ENCODE results near the gene MFSD1.

The MFSD1 gene

DNA sequence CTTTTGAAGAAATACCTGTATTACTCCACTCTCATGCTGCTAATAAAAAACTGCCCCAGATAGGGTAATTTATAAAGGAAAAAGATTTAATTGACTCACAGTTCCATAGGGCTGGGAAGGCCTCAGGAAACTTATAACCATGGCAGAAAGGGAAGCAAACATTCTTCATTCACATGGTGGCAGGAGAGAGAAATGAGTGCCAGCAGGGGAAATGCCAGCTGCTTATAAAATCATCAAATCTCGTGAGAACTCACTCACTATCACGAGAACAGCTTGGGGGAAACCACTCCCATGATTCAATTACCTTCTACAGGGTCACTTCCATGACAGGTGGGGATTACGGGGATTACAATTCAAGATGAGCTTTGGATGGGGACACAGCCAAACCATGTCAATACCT is 18.7 kb downstream of the MFSD1 start:
- DNase-seq = peak; percentile 36 to 57 (median 52)

DNA sequence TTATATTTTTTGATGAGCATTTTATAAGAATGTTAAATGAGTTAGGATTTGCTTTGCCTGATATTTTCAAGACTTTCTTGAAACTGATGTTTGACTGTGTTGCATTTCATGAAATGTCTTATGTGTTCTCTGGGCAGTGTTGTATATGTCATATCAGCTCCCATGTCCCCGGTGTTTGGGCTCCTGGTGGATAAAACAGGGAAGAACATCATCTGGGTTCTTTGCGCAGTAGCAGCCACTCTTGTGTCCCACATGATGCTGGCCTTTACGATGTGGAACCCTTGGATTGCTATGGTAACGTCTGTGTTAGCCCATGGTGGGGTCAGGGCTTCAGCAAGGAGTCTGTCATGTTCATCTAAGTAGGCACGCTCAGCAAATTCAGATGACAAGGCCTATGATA is 20.0 kb downstream of the MFSD1 start:
- DNase-seq = no peak

DNA sequence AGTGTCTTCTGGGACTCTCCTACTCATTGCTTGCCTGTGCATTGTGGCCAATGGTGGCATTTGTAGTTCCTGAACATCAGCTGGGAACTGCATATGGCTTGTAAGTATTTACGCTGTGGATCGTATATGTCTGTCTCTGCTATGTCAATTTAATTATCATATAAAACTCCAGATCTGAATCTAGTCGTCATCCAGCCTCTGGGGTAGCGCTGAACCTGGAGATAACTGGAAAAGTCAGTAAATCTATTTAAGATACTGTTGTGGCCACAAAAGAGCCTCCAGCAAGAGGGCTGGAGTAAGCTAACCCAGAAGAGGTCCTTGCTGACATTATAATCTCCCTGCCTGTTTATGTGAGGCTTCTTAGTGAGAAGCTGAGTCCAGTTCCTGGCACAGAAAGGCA is 21.6 kb downstream of the MFSD1 start:
- no peak for DNase-seq

DNA sequence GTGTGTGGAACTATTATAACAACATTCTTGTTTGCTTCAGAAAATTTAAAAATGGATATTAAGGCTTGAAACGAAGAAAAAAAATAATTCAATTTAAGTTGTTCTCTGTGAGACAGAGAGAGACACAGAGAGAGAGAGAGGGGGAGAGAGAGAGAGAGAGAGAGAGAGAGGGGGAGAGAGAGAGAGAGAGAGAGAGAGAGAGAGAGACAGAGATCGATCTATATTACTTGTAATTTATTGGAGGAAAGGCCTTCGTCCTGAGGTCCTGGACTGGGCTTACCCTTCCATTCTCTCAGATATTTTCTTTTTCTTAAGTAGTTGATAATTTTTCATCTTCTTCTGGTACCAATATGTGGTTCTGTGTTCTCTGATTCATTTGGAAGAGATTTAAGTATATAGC is 25.9 kb downstream of the MFSD1 start:
- no peak for DNase-seq

DNA sequence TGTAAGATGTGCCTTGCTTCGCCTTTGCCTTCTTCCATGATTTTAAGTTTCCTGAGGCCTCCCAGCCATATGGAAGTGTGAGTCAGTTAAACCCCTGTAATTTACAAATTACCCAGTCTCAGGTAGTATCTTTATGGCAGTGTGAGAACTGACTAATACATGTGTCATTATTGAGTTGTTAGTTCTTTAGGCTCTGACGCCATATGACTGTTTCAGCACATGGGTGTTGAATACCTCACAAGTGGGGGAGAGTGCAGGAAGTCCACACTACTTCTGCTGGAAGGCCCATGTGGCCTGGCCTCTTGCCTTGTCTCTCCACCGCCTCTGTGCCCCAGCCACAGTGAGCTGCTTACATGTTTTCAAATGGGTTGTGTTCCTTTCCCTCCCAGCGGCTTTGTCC is 28.5 kb downstream of the MFSD1 start:
- peak in 2 of 4 experiments; percentile 19 to 31 for DNase-seq

DNA sequence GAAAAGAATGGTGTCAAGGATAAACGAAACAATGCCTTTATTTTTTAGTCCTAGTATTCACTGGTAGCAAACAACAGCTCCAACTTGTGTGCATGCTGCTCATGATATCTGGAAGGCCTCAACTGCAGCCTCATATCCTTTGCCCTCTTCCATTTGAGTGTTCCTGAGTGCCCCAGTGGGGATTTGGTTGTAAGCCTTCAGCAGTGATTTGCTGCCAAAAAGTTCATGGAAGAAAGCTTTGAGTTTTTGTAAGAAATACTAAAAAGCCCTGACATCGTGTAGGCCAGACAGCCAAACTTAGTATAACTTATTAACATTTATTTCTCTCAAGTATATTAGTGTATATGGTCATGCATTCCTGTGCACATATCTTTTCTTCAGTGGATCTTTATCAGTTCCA is 30.0 kb downstream of the MFSD1 start:
- no peak for DNase-seq

DNA sequence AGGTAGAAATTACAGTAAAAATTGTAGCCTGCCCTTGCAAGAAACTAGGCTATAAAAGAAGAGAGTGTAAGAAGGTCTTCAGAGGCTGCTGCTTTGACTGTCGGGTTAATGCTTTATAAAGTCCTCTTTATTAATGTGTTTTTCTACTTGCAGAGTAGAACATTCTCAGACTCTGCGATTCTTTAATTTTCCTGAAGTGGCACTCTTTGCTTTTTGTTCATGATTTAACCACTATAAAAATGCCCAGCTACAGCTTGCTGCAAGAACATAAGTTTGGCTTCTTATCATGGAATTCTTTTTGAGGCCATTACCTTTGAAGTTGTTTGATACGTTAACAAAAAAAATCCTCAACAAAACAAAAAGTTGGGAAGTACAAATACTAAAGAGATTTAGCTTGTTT is 33.8 kb downstream of the MFSD1 start:
- DNase-seq = no peak

DNA sequence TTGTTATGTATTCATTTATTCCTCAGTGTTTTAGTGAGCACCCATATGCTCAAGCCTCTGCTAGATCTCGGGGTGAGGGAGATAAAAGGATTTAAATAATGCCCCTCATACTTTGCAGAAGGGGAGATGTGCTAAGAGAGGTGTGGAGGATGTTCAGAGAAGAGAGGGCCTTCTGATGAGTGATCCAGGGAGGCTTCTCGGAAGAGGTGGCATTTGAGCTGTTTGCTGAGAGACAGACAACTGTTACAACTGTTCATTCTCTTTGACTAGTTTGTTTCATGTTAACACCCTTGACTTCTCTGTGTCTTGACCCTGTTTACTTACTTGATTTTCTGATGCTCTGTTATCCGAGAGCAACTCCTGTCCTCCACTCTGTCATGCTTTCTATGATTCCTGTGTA is 34.5 kb downstream of the MFSD1 start:
- no peak for DNase-seq

DNA sequence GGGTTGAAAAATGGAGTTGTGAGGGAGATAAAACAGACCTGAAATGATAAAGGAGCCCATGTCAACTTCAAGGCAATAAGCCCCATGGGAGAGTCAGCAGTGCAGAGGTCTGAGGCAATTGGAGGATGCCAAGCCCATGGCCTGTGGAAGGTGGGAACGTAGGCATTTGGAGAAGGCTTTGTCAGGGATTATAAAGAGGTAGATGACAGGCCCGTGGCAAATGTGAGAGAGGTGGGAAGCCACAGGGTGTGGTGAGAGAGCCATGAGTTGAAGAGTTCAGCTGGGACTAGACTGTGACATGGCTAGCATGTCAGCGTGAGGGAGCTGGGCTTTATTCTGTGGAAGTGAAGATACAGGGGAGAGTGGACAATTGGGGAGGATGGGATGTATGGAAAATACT is 35.4 kb downstream of the MFSD1 start:
- DNase-seq = no peak

DNA sequence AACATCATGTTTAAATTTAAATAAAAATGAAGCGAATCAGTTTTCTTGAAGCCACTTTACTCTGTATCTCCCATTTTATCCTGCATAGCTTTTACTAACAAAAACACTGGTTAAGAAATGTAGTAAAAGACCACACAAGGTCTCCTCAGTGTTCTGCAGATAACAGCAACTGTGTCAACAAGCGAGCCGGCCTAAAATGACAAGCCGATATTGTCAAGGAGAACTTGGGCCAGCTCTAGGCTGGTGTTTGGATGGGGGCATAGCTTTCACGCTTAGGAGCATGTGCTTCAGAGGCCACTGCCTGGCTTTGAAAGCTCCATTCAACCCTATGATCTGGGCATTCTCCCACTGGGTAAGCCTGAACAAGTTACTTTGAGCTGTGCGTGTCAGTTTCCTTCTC is 38.1 kb downstream of the MFSD1 start:
- DNase-seq = no peak

DNA sequence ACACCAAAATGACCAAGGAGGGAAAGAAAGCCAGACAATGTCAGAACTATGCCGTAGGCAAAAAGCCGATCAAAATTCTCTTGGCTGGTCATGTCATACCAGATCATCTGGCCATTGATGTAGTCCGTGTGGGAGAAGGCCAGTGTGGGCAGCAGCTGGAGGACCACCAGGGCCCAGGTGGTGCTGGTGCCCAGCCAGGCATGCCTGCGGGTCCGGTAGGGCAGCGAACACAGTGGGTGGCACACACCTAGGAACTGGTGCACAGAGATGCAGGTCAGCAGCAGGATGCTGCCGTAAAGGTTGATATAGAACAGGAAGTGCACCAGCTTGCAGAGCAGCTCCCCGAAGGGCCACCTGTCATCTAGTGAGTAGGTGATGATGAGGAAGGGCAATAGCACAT is 39.5 kb downstream of the MFSD1 start:
- no peak for DNase-seq

DNA sequence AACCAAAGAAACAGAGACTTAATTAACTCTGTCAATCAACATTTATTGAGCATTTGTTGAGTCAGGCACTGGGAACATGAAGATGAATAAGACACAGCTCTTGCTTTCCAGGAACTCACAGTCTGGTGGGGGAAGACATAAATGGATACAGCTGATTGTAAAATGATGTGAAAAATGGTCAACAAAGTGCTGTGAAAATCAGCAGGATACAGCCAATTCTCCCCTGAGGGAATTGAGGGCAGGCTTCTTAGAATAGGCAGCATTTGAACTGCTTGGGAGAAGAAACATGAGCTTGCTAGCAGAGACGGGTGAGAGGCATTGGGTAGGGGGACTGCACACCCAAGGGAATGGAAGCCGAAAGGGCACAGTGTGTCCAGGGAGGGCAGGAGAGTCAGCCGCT is 41.1 kb downstream of the MFSD1 start:
- DNase-seq = no peak

DNA sequence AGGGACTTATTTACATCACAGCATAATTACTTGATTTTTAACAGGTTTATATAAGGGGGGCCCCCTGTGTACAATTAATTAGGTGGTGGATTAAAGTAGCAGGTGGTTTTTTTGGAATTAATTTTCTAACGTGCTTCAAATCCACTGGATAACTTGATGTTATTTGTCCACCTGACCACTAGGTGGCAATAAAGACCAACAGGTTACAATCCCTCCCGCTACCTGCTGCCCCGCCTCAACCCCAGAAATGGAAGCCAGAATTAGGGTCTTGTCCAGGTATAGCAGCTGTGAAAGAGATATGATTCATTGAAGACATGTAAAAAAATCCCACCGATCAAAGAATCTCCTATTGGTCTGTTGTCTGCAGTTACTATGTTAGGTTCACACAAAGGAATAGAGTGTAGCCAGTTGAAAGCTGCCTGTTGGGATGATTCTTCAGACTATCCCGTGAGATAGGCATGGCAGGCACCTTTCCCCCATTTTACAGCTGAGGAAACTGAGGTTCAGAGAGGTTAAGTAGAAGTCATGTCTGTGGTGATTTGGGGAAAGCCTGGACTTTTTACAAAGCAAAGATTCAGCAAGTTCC is 44.0 kb downstream of the MFSD1 start:
- peak in 2 of 4 experiments; percentile 16 to 25 for DNase-seq

DNA sequence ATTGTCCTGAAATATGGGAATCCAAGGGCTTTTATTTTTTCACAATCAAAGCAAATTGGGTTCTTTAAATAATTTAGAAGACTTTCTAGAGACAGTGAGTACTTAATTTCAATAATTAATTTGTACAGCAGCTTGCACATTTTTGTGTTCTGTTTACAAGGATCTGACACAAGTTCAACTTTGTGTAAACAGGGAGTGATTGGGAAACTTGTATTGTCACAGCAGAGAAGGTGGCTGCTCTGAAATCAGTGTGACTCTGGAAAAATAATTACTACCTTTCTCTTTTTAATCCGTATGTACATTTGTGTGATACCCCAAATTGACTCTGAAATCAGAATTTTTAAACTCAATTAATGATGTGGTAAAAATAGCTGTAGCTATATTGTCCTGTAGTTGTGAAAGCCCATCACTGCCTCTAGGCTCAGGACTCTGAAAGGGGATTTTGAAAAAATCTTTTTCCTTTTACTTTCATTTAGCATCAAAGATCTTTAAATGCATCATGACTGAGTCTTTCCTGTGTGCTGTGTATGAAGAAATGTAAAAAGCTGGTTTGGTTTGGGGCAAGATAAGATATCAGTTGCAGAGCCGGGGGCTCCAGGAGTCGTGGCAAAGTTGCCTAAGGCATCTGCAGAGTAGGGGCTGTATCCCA is 45.1 kb downstream of the MFSD1 start:
- DNase-seq = no peak

DNA sequence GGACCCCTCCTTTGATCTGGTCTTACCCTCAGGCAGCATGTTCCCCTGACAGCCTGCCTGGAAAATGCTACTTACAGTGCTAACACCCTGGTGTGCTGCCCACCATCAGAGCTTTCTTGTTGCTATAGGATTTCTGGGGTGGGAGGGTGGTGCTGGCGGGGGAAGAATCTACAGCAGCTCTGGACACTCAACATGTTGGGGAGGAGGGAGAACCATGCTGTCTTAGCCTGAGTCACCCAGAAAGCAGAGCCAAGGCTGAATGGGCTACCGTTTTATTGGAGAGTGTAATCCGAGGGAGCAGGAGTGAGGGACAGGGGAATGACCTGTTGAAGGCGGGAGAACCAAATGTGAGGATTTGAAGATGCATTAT is 45.6 kb downstream of the MFSD1 start:
- no peak for DNase-seq

DNA sequence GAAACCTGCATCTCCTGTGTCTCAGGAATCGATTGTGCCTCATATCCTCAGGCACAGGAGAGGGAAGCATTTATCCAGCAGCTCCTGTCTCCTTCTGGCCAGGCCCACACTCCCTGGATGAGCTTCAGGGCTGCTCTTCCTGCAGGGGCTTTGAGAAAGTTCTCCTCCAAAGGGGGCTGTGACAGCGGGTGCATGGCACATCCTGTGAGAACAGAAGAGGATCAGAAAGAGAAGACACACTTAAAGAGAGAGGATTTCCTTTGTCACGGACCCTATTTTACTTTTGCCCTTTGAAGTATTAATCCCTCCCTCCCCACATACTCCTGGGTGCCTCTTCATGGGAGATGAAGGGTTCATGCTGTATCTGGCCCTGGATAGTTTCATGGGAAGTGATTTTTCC is 46.0 kb downstream of the MFSD1 start:
- DNase-seq = no peak

DNA sequence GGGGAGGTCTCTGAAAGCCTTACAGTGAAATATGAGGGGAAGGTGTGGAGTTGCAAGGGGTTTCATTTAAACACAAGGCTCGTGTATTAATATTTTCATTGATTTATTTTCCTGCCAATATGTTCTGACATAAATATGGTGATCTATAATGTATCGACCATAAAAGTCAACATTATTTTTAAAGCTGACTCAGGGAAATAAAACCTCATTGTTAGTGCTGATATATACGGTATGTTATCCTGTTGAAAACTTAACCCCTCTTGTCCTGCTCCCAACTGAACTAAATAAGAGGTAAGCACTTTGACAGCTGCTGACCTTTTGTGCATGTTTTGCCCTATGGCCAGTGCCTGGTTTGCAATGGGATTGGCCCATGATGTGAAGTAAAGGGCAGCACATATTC is 47.9 kb downstream of the MFSD1 start:
- DNase-seq = no peak

DNA sequence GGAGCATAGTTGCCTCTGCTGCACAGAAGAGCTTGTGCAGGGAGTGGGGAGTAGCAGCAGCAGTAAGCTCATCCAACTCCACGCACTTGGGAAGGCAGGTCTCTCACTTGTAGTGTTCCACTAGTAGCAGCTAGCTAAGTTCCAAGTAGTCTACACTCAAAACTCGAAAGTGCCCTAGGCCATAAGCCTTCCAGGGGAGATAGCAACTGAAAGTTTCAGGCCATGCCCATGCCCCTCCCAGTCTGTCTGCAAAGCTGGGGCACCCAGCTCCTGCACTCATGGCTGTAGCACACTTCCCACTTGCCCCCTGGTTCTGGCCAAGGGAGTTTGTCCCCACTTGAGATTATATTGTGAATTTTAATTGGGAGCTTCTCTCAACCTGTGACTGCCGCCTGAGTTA is 57.5 kb downstream of the MFSD1 start:
- no peak for DNase-seq

DNA sequence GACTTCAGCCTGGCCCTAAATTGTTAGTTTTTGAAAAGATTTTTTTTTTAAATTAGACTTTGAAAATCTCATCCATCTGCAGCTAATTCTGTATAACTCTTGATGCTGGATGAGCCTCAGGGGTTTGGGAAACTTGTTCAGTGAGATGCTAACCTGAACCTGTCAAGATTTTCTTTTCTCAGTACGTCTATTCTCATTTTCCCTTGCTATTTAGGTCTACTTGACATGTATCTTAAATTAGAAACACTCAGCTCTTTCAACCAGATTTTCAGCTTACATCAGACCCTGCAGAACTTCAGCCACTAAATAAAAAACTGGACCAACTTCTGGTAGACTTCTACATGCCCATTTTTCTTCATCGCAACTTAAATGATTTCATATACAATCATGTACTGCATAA is 61.4 kb downstream of the MFSD1 start:
- no peak for DNase-seq

DNA sequence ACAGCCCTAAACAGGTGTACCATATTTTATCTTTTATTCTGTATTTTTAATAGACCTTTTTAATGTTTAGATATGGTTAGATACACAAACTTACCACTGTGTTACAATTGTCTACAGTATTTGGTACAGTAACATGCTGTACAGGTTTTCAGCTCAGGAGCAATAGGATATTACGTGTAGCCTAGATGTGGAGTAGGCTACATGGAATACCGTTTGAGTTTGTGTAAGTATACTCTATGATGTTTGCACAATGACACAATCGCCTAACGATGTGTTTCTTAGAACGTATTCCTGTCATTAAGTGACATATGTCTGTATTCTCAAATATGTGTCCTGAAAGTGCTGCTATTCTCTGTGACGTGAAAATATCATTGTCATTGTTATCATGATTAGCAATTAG is 62.6 kb downstream of the MFSD1 start:
- DNase-seq = no peak

DNA sequence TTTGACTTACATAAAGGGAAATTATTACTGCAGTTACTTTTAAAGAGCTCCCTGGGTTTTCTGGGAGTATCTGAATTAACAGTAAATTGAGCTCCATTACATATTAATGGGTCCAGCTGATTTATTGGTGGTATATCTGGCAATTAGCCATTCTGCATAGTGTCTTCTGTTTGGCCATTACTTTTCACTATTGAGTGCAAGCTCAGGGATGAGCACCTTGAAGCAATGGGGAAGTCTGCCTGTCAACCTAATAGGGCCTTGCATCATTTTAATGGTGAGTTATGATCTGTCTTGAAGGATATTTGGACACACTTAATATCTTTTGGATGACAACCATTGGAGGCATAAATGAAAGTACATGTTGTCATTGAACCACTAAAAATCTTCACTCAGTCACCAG is 73.8 kb downstream of the MFSD1 start:
- no peak for DNase-seq
